ENCODE data around the gene CBLL1.

DNA sequence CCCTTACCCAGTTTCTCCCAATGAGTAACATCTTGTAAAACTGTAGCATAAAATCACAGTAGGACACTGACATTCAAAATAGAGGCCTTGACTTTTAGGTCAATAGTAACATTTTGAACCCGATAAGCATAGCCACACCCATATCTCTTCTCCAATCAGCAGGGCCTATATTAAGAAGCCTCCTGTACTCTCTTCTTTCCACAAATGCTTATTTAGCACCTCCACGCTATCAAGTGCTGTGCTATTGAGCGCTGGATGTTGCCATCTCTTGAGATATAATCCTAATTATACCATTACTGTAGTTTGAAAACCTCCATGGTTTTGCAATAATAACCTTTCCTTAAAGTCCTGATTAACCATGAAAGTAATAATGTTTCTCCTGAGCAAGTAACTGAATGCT is 40.1 kb upstream of the CBLL1 start:
- no peak for TF ChIP-seq EZH2 (IDR thresholded peaks at IDR 0.05; ENCODE audit: insufficient read depth, poor library complexity, severe bottlenecking)
- no peak for TF ChIP-seq EZH2phosphoT487 (IDR thresholded peaks at IDR 0.05; ENCODE audit: insufficient read depth, low read depth)
